ENCODE results near the gene NR6A1.

NR6A1 gene

DNA sequence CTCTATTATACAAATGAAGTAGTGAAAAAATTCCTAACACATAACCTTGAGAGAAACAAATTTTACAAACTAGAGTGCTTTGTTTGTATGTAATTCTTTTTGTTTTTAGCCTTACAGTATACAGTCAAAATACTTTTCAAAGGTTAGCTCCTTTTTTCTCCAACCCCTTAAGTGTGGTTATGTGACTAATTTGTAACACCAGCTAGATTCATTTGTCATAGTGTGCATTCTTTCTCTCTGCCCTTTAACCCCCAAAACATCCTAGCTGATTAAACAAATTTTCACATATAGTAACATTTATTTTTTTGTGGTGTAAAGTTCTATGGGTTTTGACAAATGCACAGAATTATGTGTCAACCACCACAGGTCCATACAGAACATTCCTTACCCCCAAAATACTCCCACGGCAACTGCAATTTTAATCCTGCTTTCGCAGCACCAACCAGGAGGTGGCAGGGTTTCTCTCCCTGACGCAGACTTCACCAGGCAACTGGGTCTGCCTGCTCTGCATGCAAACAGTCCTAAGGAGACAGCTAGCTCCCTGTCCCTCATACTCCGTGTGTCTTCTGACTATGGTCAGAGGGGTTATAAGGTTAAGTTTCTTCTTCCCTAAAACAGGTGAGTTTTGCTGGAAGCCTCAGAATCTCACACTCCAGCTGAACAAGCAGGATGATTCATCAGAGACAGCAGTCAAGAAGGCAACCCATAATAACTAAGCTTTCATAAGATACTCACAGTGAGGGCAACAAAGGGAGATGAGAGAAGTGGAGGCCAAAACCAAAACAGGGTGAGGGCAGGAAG lies 219.4 kb downstream of the NR6A1 start:
- in situ Hi-C loops (cut with MboI; ENCODE audit: low sequenced_read_pairs): no loop called here

DNA sequence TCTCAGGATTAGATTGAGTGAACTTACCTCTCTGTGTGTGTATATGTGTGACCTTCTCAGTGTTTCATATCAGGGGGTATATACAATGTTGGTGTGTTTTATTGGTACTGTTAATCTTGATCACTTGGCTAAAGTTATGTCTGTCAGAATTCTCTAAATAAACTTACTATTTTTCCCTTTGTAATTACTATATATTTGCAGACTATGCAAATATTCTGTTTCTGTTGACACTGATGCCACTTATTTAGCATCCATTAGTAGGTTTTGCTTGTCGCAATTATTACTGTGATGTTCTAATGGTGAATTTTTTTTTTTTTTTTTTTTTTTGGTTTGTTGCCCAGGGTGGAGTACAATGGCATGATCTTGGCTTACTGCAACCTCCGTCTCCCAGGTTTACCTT lies 221.0 kb downstream of the NR6A1 start:
- in situ Hi-C loops (cut with MboI; ENCODE audit: low sequenced_read_pairs): no loop called here

DNA sequence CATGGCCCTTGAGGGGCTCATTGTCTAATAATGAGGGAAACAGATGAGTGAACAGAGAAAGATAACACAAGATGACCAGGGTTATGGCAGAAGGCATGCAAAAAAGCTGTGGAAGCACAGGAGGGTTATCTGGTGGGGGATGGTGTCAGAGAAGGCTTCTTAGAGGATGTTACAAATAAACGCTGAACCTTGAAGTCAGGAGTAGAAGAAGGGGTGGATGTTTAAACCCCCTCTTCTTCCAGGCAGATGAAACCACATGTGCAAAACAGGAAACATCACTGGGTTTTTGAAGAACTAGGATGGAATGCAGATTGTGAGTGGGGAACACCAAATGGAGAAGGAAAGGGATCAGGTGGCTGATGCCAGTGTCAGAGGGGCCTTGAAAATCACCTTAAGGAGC lies 222.1 kb downstream of the NR6A1 start:
- in situ Hi-C loops (cut with MboI; ENCODE audit: low sequenced_read_pairs): no loop called here

DNA sequence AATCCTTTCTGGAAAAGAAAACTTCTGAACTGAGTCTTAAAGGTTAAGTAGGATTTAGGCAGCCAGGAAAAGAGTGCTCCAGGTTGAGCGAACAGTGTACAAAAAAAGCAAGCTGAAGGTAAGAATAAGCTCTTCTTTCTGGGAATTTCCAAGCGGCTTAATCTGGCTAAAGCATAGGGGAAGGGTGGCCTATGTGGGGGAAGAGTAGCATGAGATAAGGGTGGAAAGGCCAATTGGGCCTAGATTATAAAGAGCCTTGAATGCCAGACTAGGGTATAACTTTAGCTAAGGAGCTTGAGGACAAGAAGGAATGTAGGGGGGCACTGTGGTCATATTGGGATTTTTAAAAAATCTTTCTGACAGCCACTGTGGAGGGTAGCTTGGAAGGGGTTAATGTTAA lies 226.6 kb downstream of the NR6A1 start:
- in situ Hi-C loops (cut with MboI; ENCODE audit: low sequenced_read_pairs): no loop called here

DNA sequence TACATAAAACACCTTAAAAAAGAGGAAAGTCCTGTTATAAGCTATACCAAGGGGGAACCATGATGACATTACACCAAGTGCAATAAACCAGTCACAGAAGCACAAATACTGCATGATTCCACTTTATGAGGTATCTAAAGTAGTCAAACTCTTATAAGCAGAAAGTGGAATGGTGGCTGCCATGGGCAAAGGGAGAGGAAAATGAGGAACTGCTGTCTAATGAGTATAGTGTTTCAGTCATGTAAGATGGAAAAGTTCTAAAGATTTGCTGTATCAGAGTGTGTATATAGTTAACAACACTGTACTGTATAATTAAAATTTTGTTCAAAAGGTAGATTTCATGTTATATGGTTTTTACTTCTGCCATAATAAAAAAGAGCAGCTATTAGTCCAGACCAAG lies 229.3 kb downstream of the NR6A1 start:
- in situ Hi-C loops (cut with MboI; ENCODE audit: low sequenced_read_pairs): no loop called here

DNA sequence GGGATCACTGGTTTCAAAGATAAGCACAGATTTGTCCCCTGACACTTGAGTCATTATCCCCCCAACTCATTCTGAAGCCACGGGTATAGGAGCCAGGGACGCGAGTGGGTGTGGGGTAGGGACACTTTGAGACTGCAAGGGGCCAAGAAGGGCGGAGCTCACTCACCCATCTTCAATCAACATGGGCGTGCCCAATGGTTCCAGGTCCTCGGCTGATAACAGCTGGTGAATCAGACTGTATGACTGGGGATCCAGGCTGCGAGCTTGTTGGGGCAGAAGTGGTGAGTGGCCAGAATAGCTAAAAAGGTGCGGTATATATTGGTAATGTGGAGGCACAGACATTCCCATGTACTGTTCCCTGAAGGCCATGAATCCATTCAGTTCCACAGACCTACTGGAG lies 233.2 kb downstream of the NR6A1 start:
- in situ Hi-C loops (cut with MboI; ENCODE audit: low sequenced_read_pairs): no loop called here

DNA sequence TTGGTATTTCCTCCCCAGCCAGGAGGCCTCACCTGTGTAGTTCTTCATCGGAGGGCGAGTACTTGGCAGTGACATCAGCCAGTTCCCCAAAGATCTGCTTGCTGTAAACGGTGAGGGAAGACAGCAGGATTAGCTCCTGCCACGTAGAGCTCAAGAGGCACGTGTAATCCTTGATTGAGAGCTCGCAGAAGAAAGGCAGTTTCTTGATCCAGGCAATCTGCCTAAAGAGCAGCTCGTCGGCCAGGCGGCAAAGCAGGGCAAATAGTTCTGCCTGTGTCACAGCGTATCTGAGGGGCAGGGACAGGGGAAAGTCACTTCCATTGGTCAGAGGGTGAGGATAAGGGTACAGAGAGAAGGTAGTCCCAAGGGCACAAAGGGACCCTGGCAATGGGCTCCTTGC lies 235.3 kb downstream of the NR6A1 start:
- in situ Hi-C loops (cut with MboI; ENCODE audit: low sequenced_read_pairs): no loop called here

DNA sequence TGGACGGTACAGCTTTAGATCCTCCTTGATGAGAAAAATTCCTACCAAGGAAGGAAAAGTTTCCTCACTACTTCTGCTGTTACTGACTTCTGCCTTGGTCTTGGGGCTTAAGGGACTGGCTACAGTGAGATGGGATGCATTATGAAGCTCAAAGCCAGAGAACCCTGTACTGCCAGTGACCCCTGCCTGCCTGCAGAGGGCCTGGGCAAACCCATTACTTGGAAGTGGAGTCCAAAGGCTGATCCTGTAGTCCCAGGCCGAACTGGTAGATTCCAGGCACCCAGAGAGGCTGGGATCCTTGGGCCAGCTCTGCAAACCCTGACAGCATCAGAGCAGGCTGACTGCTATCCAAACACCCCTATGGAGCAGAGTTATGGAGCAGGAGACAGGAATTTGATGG lies 238.2 kb downstream of the NR6A1 start:
- in situ Hi-C loops (cut with MboI; ENCODE audit: low sequenced_read_pairs): no loop called here

DNA sequence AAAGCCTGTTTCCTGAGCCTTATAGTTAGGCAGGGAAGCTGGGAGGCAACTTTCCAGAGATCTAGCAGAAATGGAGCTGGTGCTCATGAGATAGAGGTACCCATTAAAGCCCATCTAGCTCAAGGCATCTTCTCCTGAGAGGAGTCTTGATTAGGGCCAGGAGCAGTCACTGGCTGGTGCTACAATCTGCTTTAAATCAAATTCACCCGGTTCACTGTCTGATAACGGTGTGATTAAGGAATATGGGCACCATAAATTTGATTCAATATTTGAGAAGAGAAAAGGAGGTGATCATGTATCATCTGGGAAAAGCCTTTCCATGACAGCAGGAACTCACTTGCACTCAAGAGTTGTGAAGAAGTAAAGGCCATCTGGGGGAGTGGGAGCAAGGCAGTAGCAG lies 240.0 kb downstream of the NR6A1 start:
- in situ Hi-C loops (cut with MboI; ENCODE audit: low sequenced_read_pairs): no loop called here

DNA sequence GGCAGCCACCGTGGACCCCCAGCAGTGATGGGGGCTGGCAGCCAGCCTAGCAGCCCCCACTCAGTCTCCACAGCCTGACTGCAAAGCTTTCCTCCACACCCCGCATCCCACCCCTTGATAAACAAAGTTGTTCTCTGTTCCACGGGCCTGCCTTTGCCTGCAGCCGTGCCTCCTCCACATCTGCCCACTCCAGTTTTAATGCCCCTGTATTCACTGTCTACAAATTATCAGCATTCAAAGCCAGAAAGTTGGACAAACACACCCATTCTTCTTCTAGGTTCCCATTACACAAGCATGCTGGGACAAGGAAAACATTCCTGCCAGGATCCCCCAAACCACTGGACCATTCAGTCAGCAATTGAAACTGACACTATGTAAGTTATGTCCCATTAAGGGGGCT lies 240.9 kb downstream of the NR6A1 start:
- in situ Hi-C loops (cut with MboI; ENCODE audit: low sequenced_read_pairs): no loop called here

DNA sequence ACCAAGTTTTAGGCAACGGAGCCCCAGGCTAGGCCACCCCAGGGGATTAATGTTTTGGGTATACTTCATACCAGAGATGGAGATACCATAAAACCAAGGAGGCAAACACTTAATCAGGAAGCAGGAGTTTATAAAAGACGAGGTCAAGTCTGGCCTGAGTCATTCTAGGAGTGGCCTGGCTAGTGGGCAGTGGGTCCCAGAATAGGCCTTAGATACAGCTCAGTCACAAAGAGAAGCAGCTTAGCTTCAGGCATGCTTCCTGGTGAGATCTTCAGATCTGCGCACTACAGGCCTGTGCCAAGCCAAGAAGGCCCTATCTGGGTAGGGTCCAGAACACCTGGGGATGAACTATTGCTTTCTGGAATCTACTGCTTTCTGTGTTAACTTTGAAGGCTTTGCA lies 243.3 kb downstream of the NR6A1 start:
- in situ Hi-C loops (cut with MboI; ENCODE audit: low sequenced_read_pairs): no loop called here

DNA sequence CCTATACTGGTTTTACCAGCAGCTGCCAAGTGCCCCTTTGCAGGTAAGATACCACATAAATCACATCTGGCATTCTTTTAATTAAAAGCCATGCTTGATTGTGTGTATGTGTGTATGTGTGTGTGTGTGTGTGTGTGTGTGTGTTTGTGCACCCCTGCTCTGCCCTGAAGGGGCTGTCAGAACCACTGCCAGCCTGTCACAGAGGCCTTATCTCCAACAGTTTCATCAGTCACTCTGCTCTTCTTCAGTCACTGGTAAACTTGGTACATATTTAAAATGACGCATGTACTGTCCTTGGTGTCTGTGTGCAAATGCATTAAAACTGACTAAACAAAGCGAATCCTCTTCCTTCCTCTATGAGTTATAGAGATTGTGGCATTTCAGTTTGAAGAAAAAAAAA lies 244.9 kb downstream of the NR6A1 start:
- in situ Hi-C loops (cut with MboI; ENCODE audit: low sequenced_read_pairs): no loop called here

DNA sequence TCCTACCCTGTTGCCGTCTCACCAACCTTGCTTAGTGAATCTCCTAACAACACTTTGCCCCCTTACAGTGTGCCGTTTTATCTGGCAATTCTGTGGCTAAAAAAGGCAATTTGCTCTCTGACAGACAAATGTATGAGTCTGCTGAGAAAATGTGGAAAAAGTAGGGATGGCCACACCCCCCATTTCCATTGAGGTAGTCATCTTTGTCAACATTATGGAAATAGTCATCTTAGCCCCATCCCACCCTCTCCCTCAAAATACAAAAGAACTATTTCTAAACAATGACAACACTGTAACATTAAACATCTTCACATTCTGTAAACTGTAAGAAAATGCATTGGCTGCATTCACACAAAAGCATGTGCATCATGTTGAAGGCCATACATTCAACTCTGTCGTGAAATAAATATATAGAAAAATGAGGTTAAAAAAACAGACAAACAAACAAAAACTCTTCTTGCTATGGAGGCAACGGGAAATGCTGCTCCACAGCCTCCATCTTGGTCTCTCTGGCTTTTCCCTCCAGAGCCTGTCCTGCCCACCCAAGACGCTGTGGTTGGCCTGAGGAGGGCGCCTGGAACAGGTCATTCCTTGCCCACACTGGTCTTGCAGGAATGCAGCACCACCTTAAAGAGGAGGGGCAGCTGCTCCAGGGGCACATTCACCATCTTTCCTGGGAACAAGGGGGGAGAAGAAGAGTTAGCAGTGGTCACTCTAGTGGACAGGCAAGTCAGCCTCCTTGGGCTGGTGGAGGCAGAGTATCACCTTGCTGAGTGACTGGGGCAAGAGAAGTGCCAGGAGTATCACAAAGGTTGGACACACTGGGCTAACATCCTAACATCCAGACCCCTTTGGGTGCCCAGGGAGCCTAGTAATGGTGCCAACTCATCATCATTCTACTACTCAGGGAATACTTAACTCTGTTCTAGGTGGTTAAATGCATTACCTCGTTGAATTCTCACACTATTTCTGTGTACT lies 248.7 kb downstream of the NR6A1 start:
- in situ Hi-C loops (cut with MboI; ENCODE audit: low sequenced_read_pairs): no loop called here

DNA sequence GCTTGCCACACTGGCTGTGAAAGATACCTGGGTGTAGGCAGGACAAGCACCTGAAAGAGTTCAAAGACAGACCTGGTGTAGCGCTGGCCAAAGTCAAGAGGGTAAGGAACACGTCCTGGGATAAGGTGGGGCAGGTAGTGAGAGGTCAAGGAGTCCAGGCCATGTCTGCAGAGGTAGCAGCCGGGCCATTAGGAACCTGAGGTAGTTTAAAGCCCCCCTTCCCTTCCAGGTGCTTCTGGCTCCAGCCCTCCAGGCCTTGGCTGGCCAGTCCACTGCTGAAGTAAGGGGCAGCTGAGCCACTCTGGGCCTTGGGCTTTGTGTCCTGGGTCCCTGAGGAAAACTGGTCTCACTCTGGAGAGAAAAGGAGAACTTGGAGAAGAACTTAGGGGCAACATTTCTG lies 250.0 kb downstream of the NR6A1 start:
- in situ Hi-C loops (cut with MboI; ENCODE audit: low sequenced_read_pairs): no loop called here

DNA sequence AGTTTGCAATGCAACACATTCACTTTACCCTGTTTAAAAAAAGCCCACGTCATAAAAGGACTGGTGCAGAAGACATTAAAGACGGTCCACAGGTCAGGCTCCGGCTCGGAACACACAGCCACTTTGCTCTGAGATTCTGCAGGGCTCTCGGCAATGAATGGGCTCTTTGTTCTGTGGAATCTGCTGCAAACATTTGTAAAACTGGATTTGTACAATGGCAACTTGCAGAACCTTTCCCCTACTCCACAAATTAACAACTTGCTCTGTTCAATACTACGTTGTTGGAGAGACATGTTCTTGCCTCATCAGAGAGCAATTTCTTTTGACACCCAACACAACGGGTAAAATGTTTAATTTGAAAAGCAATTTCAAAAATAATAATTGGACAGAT lies 250.9 kb downstream of the NR6A1 start:
- in situ Hi-C loops (cut with MboI; ENCODE audit: low sequenced_read_pairs): no loop called here

DNA sequence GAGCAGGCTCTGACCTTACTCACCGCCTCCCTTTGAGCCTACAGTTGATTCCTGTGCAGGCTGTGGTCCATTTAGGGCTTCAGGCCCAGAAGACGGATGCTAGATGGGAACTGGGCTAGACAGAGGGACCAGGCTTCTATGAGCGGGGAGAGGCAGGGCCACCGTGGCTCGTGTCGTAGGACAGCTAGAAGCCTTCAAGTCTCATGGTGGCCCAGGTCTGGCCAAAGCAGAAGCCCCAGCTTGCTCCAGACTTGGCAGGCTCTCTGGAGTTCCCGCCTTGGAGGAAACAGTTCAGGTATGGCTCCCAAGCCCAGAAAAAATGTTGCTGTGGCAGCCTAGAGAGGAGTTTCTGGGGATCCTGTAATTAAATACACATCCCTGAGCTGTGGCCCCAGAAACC lies 253.0 kb downstream of the NR6A1 start:
- in situ Hi-C loops (cut with MboI; ENCODE audit: low sequenced_read_pairs): no loop called here

DNA sequence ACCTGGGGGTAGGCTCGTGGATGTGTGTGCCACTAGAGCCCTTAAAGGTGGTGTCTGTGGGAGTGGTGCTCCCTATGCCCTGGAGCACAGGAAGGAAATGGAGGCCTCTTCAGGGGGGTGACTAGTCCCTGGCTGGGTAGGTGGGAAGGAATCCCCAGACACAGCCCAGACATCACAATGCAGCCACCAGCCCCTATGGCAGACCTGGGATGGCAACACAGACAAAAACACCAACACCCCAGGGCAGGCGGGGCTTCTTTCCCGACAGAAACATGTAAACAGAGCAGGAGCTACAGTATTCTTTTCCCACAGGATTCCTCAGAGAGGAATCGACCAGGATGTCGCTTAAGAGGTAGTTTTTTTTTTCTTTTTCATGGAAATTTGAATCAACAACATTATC lies 253.5 kb downstream of the NR6A1 start:
- in situ Hi-C loops (cut with MboI; ENCODE audit: low sequenced_read_pairs): no loop called here

DNA sequence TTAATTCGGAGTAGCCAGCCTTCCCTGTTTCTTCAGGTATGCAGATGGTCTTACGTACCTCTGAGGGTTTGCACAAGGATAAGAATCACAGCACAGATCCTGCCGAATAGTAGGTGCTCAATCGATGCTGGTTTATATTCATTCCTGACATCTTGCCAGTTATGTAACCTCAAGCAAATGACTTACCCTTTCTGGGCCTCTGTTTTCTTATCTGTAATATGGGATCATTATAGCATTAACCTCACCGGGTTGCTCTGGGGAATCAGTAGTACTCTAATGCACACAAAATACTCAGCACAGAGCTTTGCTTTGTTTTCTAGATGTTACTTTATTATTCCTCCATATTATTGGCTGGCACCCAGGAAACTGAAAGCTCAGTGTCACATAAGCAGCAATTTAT lies 256.2 kb downstream of the NR6A1 start:
- in situ Hi-C loops (cut with MboI; ENCODE audit: low sequenced_read_pairs): no loop called here

DNA sequence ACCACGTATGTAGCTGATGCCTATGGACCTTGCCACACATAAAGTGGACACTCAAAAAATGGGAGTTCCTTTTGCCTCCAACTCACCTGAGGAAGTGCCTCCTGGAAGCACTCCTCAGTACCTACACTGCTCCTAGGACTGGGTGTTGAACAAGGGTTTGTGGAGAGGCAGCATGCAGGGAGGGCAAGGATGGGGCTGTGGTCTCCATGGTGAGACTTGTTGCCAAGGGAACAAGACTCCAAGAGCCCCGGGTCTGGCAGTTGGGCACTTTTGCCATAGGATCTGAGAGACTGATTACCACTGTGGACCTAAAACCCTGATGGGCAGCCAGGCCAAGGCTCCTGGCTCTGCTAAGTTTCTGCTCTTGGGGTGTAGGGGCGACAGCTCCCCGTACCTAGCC lies 257.0 kb downstream of the NR6A1 start:
- in situ Hi-C loops (cut with MboI; ENCODE audit: low sequenced_read_pairs): no loop called here

DNA sequence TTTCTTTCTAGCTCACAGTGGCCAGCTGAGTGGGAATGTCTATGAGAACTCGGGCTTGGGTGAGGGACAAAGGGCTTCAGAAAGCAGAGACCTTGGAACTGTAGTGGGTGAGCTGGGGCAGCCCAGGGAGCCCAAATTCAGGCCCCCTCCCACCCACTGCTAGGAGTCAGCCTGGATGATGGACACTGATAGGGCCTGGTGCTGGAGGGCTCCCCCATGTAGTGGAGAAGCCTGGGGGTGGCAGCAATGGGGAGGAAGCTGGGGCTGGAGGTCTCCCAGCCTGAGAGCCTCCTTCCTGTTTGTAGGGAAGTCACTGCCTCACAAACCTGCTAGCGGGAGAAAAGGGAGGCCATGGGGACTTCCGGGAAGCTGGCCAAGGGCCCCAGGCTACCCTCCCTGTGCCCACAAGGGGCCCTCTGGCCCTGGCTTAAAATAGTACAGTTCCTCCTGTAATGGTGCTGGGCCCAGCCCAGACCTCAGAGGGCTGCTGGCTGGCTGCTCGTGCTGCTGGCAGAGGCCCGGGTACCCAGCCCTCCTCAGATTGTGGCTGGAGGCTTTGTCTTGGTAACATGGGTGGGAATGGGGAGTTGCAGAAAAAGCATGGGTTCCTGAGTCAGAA lies 257.6 kb downstream of the NR6A1 start:
- in situ Hi-C loops (cut with MboI; ENCODE audit: low sequenced_read_pairs): no loop called here

DNA sequence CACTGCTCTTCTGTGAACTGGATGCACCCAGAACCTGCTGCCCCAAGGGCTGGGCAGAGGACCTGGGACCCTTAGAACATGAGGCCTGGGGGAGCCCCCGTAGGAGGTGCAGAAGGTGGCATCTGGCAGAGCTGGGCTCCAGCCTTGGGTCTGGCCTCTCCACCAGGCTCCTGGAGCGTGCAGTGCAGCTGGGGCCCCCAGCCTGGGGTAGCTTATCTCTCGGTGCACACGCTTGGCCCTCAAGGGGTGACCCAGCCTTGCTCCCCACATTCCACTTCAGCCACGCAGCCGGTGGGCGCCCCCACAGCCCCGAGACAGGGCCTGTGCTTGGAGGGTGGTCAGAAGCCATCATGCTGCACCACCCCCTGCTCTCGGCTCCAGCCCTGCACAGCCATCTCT lies 258.3 kb downstream of the NR6A1 start:
- in situ Hi-C loops (cut with MboI; ENCODE audit: low sequenced_read_pairs): no loop called here
